Esophagus (tissue), 2 donors: ENCODE data around the gene MYADML2. TPM values are rescaled to one million over a fixed set of nuclear protein-coding genes. Genes with fewer than 3 reads are reported as not detected.

Source experiments
- H3K27ac ChIP-seq, 2 donors: one replicate each; pipeline ENCODE4 v1.5.1; 2013; ENCODE audit warnings: low read depth in 2 of 2, mild to moderate bottlenecking in 2 of 2, inconsistent platforms in 1 of 2, low read length in 1 of 2, moderate library complexity in 1 of 2
- H3K27me3 ChIP-seq, 2 donors: one replicate each; pipeline ENCODE4 v1.6.1; 2013; ENCODE audit warnings: low read length in 2 of 2, control low read depth in 1 of 2, mild to moderate bottlenecking in 1 of 2; ENCODE audit not compliant: insufficient read depth in 2 of 2, control insufficient read depth in 1 of 2
- H3K36me3 ChIP-seq, 2 donors: one replicate each; pipeline ENCODE4 v1.6.1; 2013; ENCODE audit warnings: low read length in 1 of 2; ENCODE audit not compliant: control insufficient read depth in 2 of 2, insufficient read depth in 2 of 2
- H3K4me1 ChIP-seq, 2 donors: one replicate each; pipeline ENCODE4 v1.6.1; 2013; ENCODE audit warnings: low read length in 1 of 2; ENCODE audit not compliant: control insufficient read depth in 2 of 2, insufficient read depth in 2 of 2
- H3K4me3 ChIP-seq, 2 donors: one replicate each; pipeline ENCODE4 v1.5.1; 2013; ENCODE audit warnings: low read length in 2 of 2, mild to moderate bottlenecking in 2 of 2, low read depth in 1 of 2, moderate library complexity in 1 of 2
- H3K9me3 ChIP-seq, 2 donors: one replicate each; pipeline ENCODE4 v1.6.1; 2013; ENCODE audit warnings: mild to moderate bottlenecking in 2 of 2, low read depth in 1 of 2, low read length in 1 of 2, moderate library complexity in 1 of 2; ENCODE audit not compliant: control insufficient read depth in 2 of 2, insufficient read depth in 1 of 2
- WGBS, 2 donors: extraction: QIAGEN DNeasy Blood & Tissue Kit; methylation state at CpG; one replicate each; pipeline ENCODE4 v1.1.7; 2013; 5-methylcytosine and 5-hydroxymethylcytosine counted together
- polyA plus RNA-seq, 2 donors: library from polyadenylated mRNA; stranded (reverse); fragments of 200-250 nt; gene quantifications; one replicate each; pipeline ENCODE4 v1.2.3, GENCODE V29; 2013
- donor health status: healthy with polysubstance abuse.
- donor health status: Bipolar disorder and iron deficiency.

MYADML2 gene
- polyA plus RNA-seq, 2 donors = not detected

- Histone ChIP-seq H3K36me3 (no peaks in the 10 kb centered on the region), H3K27ac (no peak overlapping the region), H3K4me3 (peak overlapping the region; percentile 44), H3K27me3 (peaks cover 0 to 11% of the 10 kb centered on the region in 2 donors), H3K9me3 (no peaks in the 10 kb centered on the region), H3K4me1 (peaks cover 0 to 7% of the 10 kb centered on the region in 2 donors)
- 2% methylated on average over 83 to 112 of the region's 112 CpGs for WGBS, 2 donors
Observed at GRCh38 chr17:81959362-81960129, 12.5 kb upstream of the MYADML2 start.

DNA sequence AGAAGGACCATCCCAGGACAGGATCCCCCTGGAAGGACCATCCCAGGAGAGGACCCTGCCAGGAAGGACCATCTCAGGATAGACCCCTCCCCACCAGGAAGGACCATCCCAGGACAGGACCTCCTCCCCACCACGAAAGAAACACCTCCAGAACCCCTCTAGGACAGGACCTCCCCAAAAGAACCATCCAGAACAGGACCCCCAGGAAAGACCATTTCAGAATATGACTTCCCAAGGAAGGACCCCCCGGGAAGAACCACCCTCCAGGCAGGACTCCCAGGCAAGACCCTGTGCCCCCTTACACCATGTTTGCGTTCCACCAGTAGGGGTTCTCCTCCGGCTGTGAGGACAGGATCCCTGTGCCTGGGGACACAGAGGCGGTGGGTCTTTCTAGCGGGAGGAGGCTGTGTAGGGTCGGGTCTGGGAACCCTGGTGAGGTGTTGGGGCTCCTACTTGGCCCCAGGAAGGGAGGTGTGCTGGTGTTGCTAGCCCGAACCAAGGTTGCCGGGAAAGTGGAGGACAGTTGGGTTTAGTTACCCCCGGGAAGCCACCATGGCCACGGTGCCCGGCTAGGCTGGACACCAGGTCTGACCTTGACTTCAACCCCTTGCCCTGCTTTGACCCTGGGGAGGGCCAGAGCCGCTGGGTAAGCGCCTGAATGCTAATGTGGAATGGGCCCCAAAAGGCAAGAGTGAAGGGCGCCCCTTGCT lies 11.8 kb upstream of the MYADML2 start:
- Histone ChIP-seq H3K27me3 (peaks cover 0 to 11% of the 10 kb centered on the region in 2 donors), H3K27ac (no peak overlapping the region), H3K9me3 (no peaks in the 10 kb centered on the region), H3K4me3 (no peak overlapping the region), H3K4me1 (peaks cover 0 to 7% of the 10 kb centered on the region in 2 donors), H3K36me3 (no peaks in the 10 kb centered on the region)
- 55 to 61% methylated on average over 15 of the region's 15 CpGs for WGBS, 2 donors

DNA sequence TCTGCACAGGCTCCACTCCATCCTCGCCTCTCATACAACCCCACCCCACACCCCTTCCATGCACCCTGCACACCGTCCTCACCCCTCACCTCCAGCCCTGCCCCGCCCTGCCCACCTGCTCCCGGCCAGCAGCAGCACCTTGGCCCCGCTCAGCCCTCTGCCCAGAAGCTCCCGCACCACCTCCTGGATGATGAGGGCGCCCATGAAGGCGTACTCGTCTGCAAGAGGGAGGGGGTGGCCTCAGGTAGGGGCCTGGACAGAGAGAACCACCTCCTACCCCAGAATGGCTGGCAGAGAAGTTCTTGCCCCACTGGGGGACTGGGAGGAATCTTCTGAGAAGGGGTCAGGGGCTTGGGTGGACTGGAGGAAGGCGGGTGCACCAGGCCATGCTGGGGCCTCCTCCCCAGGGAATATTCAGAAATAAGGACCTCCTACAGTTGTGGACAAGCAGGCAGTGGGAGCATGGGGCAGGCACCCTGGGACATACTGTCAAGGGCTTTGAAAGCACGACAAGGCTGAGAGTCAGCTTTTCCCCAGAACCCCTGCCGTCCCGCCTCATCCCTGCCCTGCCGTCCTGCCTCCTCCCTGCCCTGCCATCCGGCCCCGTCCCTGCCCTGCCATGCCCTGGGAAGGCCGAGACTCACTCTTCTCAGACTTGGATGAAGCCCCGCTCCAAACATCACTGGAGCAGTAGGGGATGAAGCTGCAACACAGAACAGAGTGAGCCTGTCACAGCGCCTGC lies 10.8 kb upstream of the MYADML2 start:
- Histone ChIP-seq H3K4me1 (peaks cover 0 to 7% of the 10 kb centered on the region in 2 donors), H3K36me3 (no peaks in the 10 kb centered on the region), H3K4me3 (no peak overlapping the region), H3K27me3 (peaks cover 0 to 11% of the 10 kb centered on the region in 2 donors), H3K27ac (no peak overlapping the region), H3K9me3 (no peaks in the 10 kb centered on the region)
- 84 to 85% methylated on average over 19 of the region's 19 CpGs for WGBS, 2 donors

GRCh38 chr17:81956607-81957589 lies 9.9 kb upstream of the MYADML2 start:
- H3K27me3 ChIP-seq = peaks cover 0 to 11% of the 10 kb centered on the region in 2 donors

GRCh38 chr17:81955756-81956544 lies 8.9 kb upstream of the MYADML2 start:
- no peaks in the 10 kb centered on the region for H3K36me3 ChIP-seq
- peaks cover 0 to 8% of the 10 kb centered on the region in 2 donors for H3K27me3 ChIP-seq
- WGBS, 2 donors = 78 to 86% methylated on average over 13 of the region's 13 CpGs
- no peak overlapping the region for H3K27ac ChIP-seq
- peaks cover 0 to 7% of the 10 kb centered on the region in 2 donors for H3K4me1 ChIP-seq
- H3K4me3 ChIP-seq = no peak overlapping the region
- H3K9me3 ChIP-seq = no peaks in the 10 kb centered on the region

More at GRCh38 chr17:81956607-81957589, 9.9 kb upstream of the MYADML2 start:
- Histone ChIP-seq H3K9me3 (no peaks in the 10 kb centered on the region), H3K36me3 (no peaks in the 10 kb centered on the region), H3K4me3 (no peak overlapping the region), H3K4me1 (peaks cover 0 to 7% of the 10 kb centered on the region in 2 donors), H3K27ac (no peak overlapping the region)
- WGBS, 2 donors = 84 to 87% methylated on average over 45 of the region's 45 CpGs

GRCh38 chr17:81955058-81955681 lies 8.1 kb upstream of the MYADML2 start:
- no peak overlapping the region for H3K4me3 ChIP-seq
- no peak overlapping the region for H3K27ac ChIP-seq
- no peaks in the 10 kb centered on the region for H3K36me3 ChIP-seq
- H3K4me1 ChIP-seq = peaks cover 0 to 3% of the 10 kb centered on the region in 2 donors
- H3K9me3 ChIP-seq = no peaks in the 10 kb centered on the region
- peaks cover 0 to 3% of the 10 kb centered on the region in 2 donors for H3K27me3 ChIP-seq
- WGBS, 2 donors = 84 to 85% methylated on average over 26 of the region's 26 CpGs

DNA sequence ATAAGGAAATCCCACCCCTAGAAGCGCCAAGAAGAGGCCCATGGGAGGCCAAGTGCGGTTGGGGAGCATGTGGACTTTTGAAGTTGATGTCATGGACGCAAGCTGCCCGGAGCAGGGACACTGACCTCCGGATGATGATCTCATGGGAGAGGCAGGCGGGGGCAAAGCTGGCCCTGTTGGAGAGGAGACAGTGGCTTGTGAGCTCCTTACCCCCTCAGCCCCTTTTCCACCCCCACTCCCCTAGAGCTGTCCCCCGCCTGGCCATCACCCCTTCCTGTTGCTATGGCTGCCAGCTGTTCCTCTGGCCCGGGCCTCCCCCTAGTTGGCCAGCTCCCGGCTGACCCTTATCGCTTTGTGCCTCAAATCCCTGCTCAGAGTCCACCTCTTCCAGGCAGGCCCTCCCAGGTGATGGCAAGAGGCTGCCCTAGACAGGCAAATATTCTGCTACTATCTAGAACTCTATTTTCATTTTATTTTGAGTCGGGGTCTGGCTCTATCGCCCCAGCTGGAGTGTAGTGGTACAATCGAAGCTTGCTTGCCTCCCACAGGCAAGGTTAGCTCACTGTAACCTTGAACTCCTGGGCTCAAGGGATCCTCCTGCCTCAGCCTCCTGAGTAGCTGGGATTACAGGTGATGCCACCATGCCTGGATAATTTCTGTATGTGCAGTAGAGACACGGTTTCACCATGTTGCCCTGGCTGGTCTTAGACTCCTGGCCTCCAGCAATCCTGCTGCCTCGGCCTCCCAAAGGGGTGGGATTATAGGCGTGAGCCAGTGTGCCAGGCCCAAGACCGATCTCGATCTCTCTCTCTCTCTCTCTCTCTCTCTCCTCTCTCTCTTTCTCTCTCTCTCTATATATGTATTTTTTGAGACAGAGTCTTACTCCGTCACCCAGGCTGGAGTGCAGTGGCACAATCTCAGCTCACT lies 7.4 kb upstream of the MYADML2 start:
- H3K36me3 ChIP-seq = no peaks in the 10 kb centered on the region
- H3K4me3 ChIP-seq = no peak overlapping the region
- no peaks in the 10 kb centered on the region for H3K9me3 ChIP-seq
- H3K27ac ChIP-seq = no peak overlapping the region
- 82 to 86% methylated on average over 19 of the region's 19 CpGs for WGBS, 2 donors
- no peaks in the 10 kb centered on the region for H3K27me3 ChIP-seq
- no peaks in the 10 kb centered on the region for H3K4me1 ChIP-seq
